Stimulated activated CD4-positive, alpha-beta T cell treated with anti-CD3 and anti-CD28 coated beads, Interleukin-4, amount 100 ng/mL, for 48 hours (primary cell): ENCODE measurements around the gene PDIA4.
"Not testable (repeated sequence)": the region's sequence is repeated elsewhere in the genome, so short reads cannot be mapped to it uniquely, and the experiment has no call there.

ENCODE experiments used
- DNase-seq, 2 donors: peaks; one replicate each; pipeline ENCODE4 v3.0.0-alpha.2; 2020; ENCODE audit warnings: low read depth in 2 of 2

PDIA4 gene

GRCh38 chr7:149003018-149003417, 25.3 kb downstream of the PDIA4 start:
- no peak for DNase-seq

DNA sequence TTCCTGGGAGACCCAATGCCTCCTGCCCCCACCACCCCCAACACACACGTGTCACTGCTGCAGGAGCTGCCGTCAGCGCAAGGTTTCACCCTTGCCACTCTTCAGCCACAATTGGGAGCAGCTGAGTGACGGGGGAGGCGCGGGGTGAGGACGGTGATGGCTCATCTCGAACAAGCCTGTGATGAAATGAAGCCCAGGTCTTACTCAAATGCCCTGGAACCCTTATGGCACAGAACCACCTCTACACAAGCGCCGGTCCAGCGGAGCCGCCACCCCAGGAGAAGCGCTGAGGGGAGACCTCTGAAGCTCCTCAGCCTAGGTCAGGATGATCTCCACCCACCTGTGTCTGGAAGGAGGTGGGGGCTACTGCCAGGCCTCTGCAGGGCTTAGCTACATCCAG, 25.7 kb downstream of the PDIA4 start:
- no peak for DNase-seq

DNA sequence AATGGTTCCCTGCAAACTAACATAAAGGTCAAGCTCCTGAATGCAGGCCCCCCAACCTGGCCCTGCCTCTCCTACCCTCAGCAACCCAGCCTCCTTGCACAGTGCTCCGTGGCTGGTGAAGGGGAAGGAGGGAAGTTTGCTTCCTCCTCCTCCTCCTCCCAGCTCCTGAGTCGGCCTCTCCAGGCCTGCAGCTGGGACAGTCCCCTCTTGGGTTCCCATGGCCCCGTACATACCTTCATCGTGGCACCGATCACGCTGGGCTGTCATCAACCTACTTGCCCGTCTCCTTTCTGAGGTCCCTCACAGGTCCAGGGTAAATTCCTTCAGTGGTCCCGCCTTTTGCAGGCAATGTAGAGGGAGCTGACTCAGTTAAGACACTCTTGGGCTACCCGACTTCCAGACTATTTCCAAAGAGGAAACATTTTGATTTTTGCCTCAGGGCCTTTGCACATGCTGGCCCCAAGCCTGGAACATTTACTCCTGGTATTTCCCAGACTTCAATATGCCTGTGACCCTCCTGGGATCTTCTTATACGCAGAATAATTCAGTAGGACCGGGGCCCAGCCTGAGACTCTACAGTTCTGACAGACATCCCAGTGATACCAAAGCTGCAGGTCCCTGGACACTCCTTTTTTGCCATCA, 26.8 kb downstream of the PDIA4 start:
- no peak for DNase-seq

- DNase-seq, result no peak
These were observed 27.3 kb downstream of the PDIA4 start for GRCh38 chr7:149000961-149001360.

- no peak for DNase-seq
These were observed 29.1 kb downstream of the PDIA4 start for GRCh38 chr7:148999192-148999591.

DNA sequence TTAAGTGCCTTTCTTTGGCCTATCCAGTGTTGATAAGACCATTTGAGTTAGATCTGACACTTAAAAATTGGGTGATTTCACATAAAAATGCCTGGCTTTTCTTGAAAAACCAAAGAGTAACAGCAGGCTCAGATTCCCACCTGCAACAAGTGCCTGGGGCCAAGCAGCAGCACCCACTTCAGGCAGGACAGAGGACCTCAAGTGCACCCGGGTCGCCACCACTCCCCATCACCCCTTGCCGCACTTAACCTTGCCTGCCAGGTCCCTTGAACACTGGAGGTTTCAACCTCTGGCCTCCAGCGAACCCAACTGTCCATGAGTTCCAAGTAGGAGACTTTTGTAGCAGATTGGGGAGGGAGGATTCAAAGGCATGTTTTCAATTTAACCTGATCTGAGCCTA, 30.8 kb downstream of the PDIA4 start:
- no peak for DNase-seq

GRCh38 chr7:148994576-148994975, 33.7 kb downstream of the PDIA4 start:
- DNase-seq, result no peak

DNA sequence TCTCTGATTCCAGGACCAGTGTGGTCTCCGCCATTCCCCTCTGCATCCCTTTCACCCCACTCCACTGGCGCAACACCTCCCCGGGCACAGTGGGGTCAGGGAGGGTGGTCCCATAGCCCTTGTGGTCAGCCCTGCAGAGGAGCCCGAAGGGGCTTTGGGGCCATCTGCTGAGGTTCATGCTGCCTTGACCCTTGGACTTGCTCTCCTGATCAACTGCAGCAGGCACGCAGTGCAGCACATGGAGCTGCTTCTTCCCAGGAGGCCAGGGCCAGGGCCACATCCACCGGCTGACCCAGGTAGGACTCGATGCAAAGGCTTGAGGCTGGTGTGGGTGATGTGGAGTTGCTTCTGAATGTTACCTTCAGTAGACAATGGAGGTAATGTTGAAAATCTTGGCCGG, 35.1 kb downstream of the PDIA4 start:
- no peak for DNase-seq

DNA sequence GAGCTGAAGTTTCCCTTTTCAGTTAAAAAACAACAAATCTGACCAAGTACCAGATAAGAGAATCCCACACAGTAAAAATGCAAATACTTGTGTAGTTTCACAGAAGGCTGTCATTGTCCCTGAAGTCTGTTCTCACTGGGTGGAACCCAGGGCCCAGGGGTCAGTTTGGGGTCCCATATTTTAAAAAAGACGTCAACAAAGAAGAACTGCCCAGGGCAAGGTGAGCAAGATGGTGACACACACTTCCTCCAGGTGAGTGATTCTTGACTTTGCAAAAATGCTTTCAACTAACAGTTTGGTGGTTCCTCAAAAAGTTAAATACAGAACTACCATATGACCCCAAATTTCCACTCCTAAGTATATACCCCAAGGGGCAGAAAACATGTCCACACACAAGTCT, 36.8 kb downstream of the PDIA4 start:
- no peak for DNase-seq

GRCh38 chr7:148987751-148988512, 40.4 kb downstream of the PDIA4 start:
- DNase-seq, result no peak

- peak; percentile 61 to 74 for DNase-seq
These were observed 41.1 kb downstream of the PDIA4 start for GRCh38 chr7:148987010-148987750.

GRCh38 chr7:148986742-148987009, 41.6 kb downstream of the PDIA4 start:
- DNase-seq, result no peak

DNA sequence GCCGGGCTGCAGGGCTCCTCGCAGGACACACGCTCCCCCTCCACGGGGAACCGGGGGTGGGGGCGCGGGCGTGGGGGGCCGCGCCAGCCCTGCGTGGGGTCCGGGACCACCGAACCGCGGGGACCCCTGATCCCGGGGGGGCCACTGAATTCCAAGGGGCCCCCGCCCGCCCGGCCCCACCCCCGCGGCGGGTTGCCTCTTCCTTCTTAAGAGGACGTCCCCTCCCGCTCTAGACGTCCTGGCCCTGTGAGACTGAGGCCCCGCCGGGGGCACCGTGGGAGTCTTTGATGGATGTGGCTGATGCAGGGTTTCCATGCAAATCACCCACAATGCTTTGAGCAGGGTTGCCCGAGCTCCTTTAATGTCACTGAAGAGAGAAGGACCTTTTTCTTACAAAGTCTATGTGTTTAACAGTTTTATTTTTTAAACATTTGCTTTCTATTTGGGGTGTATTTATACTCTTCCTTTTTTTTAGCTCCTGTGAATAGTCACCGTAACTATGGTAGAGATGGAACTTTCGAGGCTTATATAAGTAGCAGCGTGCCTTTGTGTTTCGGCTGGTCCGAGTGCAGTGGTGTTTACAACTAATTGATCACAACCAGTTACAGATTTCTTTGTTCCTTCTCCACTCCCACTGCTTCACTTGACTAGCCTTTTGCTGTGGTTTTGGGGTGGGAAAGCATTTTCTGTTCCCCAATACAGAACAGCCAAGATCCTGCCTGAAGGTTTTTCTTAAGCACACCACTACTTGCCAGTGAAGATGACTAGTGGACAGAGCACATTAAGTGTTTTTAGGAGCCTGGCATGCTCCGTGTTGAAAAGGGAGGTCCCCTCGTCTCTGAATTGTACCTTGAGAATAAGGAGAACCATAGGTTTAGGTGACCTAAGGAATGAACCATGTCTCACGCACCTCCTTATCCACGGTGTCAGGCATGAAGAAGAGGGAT, 44.8 kb downstream of the PDIA4 start:
- DNase-seq, result peak; percentile 76 to 81

DNA sequence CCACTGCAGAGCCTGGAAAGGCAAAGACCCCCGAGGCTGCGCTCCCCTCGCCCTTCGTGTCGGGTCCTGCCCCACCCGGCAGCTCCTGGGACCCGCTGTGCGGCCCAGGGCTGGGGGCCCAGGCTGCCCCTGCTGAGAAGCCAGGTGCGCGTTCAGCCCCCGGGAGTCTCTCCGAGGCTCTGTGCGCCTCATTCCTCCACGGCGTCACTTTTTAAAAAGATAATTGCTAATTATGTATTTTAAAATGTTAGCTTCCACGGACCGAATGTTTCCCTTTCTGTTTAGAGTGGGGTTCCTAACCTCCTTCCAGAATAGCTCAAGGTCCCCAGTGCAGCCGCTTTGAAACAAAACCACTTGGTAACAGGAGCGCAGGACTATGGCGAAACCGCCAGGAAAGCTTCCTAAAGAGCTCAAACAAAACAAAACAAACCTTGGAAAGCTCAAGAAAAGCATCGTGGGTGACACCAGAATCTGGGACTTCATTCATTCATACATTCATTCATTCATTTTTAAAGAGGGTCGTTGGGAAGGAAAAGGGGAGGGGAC, 45.6 kb downstream of the PDIA4 start:
- no peak for DNase-seq

GRCh38 chr7:148979827-148980226, 48.5 kb downstream of the PDIA4 start:
- no peak for DNase-seq

GRCh38 chr7:148979072-148979471, 49.2 kb downstream of the PDIA4 start:
- not testable (repeated sequence) for DNase-seq

DNA sequence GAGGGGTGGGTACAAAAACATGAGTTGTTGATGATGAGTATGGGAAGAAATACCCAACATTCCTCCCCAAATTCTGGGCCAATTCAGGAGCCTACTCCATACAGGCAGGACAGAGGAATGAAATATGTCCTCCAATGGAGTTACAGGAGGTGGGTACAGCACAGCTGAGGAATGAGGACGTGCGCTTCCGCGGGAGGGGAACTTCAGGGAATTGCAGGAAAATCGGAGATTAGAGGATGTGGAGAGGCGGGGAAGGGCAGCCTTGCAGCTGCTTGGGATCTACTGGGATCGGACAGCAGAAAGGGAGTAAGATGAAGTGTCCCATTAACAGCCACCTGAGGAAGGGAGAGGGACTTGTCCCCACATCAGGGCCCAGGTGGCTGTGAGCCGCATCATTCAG, 50.2 kb downstream of the PDIA4 start:
- DNase-seq, result no peak

DNA sequence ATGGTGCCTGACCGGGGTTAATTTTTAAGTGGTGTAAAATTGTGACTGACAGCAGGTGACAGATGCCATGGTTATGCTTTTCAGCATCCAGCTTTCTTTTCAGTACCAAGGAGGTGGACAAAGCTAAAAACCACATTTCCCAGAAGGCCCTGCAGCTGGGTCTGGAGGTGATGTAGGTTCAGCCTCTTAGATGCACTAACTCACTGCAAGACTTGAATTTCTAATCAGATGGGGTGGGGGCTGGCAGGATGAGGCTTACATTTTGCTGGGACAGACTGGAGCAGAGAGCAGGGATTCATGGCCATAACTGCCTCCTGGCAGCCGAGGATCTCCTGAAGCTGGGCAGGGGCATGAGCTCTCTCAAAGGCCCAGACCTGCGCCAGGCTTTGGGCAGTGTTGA, 52.4 kb downstream of the PDIA4 start:
- DNase-seq, result no peak

DNA sequence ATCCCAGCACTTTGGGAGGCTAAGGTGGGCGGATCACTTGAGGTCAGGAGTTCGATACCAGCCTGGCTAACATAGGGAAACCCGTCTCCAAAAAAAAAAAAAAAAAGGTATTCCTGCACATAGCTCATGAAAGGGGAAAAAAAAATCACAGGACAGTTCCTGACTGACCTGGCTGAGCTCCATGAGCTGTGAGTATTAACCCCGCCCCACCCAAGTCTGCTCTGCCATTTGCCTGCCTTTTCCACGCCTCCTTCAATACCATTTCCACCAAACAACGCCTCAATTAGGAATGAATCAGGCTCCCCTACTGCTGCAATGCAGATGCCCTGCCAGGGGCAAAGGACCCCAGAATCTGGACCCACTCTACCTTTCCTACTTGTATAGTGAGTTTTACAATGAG, 55.0 kb downstream of the PDIA4 start:
- no peak for DNase-seq

DNA sequence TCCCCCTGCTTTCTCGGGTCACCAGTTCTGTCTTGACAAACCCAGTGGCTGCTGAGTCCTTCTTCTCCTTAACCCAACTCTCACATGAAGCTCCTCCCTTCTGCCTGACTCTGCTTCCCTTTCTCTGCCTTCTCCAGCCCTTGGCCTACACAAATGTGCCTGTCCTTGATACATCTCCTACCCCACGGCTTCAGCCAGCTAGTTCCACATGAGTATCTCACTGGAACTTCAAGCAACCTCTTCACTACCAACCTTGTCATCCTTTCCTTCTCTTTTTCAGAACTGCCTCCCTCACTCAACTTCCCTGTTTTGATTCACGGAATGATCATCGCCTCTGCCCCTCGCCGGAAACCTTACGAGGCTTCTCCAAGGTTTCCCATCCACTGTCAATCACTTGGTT, 55.9 kb downstream of the PDIA4 start:
- no peak for DNase-seq

DNA sequence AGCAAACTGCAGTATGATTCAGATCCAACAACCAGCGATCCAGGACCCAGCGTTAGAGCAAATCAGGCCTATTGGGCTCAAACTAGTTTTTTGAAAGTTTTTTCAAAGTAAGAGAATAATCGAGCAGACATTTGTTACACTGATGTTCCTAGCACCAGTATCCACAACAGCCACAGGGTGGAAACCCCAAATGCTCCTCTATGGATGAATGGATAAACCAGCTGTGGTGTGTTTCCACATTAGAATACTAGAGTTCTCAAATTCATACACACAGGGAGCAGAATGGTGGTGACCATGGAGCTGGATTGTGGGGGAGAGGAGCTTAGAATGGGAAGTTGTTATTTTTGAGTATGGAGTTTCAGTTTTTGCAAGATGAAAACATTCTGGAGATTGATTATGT, 60.7 kb downstream of the PDIA4 start:
- no peak for DNase-seq

DNA sequence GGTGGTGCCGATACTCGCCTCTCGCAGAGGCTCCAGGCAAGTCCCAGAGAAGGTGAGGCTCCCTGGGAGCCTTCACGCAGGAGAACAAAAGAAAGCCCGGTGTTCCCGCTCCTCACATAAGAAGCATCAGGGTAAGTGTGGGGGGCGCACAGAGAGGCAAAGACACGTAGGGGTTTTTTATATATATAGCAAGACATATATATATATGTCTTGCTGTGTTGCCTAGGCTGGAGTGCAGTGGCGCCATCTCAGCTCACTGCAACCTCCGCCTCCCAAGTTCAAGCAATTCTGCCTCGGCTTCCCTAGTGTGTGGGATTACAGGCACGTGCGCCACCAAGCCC, 61.3 kb downstream of the PDIA4 start:
- DNase-seq, result no peak
